HL-60 (cell line): ENCODE measurements around the gene KLHL21.

Source experiments
- DNase-seq, 2 experiments: peaks; one replicate each; pipeline ENCODE4 v3.0.0-alpha.2; 2010 to 2020; ENCODE audit warnings: low read depth in 1 of 2, low spot score in 1 of 2
- H3K27ac ChIP-seq: fragments of 250-450 bp; sonication (Bioruptor Pico); replicated peaks from 2 replicates; pipeline ENCODE4 v1.5.1; 2020; ENCODE audit warnings: mild to moderate bottlenecking, moderate library complexity
- H3K27me3 ChIP-seq: fragments of 250-450 bp; sonication (Bioruptor Pico); 2 replicates; pipeline ENCODE4 v1.5.1; 2021; ENCODE audit warnings: mild to moderate bottlenecking, moderate library complexity; ENCODE audit not compliant: insufficient read depth, poor library complexity, severe bottlenecking
- H3K4me3 ChIP-seq: replicated peaks from 2 replicates; pipeline ENCODE4 v1.5.1; 2011; ENCODE audit warnings: mild to moderate bottlenecking, control low read depth, low read length; ENCODE audit not compliant: insufficient read depth
- GABPA ChIP-seq: IDR thresholded peaks from 2 replicates; pipeline ENCODE4 v1.6.1; 2012; ENCODE audit warnings: low read depth
- POLR2AphosphoS5 ChIP-seq: IDR thresholded peaks from 2 replicates; pipeline ENCODE4 v1.6.1; 2012; ENCODE audit warnings: low read depth
- SPI1 ChIP-seq: IDR thresholded peaks from 2 replicates; pipeline ENCODE4 v1.6.1; 2012; ENCODE audit warnings: low read depth, mild to moderate bottlenecking, borderline replicate concordance
- TF ChIP-seq, protein P1 (sequence below): IDR thresholded peaks from one replicate; pipeline ENCODE4 v1.5.1; 2011; ENCODE audit warnings: low read length, control low read depth, inconsistent platforms; ENCODE audit not compliant: insufficient read depth
- TF ChIP-seq, protein P2 (sequence below): IDR thresholded peaks from 2 replicates; pipeline ENCODE4 v1.6.1; 2012; ENCODE audit warnings: low read depth; ENCODE audit not compliant: insufficient replicate concordance

Gene KLHL21

DNA sequence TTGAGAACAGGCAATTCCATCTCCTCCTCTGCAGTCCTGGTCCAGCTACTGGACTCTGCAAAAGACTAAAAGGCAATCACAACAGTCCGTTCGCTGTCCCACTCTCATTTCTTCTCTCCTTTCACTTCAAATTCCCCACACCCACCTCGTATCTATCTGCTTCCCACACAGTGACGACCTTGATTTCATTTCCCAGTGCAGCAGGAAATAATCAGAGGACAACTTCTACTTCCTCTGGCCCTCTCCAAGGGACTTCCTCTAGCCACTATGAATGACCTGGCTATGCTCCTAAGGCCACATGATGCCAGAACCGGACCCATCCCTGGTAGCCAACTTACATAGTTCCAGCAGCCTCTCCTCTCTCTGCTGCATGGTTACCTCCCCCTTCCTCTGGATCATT is 56.3 kb downstream of the KLHL21 start:
- no peak for TF ChIP-seq POLR2AphosphoS5
- no peaks in the 10 kb centered on the region for H3K27me3 ChIP-seq
- DNase-seq: no peak
- H3K27ac ChIP-seq: no peak overlapping the region
- H3K4me3 ChIP-seq: no peak overlapping the region

DNA sequence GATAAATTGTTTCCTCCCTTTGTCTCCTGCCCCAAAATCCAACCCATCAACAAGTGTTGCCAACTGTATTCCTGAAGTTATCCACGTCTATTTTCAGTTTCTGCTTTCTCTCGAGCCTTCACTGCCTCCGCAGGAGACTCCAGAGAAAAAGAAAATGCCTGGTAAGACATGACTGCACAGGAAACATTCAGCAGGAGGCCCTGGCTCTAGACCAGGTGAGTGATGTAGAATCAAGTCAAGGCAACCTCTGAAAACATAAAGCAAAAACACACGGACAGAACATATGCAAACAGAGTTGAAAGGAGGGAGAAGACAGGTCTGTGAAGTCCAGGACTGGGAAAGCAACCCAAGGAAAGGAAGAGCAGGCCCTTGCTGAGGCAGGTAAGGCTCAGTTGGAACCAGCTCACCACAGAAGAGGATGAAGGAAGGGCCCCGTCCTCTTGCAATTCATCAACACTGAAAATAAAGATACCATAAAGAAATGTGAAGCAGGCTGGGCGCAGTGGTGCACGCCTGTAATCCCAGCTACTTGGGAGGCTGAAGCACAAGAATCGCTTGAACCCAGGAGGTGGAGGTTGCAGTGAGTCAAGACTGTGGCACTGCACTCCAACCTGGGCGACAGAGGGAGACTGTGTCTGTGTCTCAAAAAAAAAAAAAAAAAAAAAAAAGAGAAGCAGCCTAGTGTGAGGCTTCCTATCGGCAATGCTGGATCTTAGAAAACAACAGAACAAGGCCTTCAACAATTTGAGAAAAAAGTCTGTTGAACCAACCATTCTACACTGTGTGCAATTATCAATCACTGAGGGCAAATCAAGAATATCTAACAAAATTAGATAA is 57.2 kb downstream of the KLHL21 start:
- no peaks in the 10 kb centered on the region for H3K27me3 ChIP-seq
- TF ChIP-seq SPI1 (no peak), POLR2AphosphoS5 (no peak), GABPA (no peak)
- TF ChIP-seq, protein P1, sequence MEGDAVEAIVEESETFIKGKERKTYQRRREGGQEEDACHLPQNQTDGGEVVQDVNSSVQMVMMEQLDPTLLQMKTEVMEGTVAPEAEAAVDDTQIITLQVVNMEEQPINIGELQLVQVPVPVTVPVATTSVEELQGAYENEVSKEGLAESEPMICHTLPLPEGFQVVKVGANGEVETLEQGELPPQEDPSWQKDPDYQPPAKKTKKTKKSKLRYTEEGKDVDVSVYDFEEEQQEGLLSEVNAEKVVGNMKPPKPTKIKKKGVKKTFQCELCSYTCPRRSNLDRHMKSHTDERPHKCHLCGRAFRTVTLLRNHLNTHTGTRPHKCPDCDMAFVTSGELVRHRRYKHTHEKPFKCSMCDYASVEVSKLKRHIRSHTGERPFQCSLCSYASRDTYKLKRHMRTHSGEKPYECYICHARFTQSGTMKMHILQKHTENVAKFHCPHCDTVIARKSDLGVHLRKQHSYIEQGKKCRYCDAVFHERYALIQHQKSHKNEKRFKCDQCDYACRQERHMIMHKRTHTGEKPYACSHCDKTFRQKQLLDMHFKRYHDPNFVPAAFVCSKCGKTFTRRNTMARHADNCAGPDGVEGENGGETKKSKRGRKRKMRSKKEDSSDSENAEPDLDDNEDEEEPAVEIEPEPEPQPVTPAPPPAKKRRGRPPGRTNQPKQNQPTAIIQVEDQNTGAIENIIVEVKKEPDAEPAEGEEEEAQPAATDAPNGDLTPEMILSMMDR: no peak
- TF ChIP-seq, protein P2, sequence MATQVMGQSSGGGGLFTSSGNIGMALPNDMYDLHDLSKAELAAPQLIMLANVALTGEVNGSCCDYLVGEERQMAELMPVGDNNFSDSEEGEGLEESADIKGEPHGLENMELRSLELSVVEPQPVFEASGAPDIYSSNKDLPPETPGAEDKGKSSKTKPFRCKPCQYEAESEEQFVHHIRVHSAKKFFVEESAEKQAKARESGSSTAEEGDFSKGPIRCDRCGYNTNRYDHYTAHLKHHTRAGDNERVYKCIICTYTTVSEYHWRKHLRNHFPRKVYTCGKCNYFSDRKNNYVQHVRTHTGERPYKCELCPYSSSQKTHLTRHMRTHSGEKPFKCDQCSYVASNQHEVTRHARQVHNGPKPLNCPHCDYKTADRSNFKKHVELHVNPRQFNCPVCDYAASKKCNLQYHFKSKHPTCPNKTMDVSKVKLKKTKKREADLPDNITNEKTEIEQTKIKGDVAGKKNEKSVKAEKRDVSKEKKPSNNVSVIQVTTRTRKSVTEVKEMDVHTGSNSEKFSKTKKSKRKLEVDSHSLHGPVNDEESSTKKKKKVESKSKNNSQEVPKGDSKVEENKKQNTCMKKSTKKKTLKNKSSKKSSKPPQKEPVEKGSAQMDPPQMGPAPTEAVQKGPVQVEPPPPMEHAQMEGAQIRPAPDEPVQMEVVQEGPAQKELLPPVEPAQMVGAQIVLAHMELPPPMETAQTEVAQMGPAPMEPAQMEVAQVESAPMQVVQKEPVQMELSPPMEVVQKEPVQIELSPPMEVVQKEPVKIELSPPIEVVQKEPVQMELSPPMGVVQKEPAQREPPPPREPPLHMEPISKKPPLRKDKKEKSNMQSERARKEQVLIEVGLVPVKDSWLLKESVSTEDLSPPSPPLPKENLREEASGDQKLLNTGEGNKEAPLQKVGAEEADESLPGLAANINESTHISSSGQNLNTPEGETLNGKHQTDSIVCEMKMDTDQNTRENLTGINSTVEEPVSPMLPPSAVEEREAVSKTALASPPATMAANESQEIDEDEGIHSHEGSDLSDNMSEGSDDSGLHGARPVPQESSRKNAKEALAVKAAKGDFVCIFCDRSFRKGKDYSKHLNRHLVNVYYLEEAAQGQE: no peak
- no peak overlapping the region for H3K27ac ChIP-seq
- DNase-seq: no peak
- H3K4me3 ChIP-seq: no peak overlapping the region

DNA sequence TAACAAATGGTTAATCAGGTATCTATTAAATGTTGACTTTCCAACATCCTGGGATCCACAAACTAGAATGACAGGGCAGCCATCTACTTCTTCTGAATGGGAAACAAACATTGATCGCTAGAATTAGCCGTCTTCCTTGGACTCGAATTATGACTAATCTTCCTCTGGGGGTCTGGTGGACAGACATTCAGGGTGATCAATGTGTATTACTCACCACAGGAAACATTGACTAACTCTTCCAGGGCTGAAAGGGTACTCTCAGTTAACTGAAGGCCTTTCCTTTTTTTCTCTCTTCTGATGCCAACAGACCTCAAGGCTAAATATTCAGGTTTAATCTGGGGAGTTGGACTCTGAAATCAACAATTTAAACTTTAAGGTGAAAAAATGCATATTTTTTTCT is 57.8 kb downstream of the KLHL21 start:
- Histone ChIP-seq H3K4me3 (no peak overlapping the region), H3K27me3 (no peaks in the 10 kb centered on the region), H3K27ac (no peak overlapping the region)
- TF ChIP-seq POLR2AphosphoS5 (no peak), SPI1 (no peak), GABPA (no peak)
- TF ChIP-seq, protein P1: no peak
- TF ChIP-seq, protein P2: no peak
- DNase-seq: no peak
